Tibial artery (tissue), 4 donors: Measurements from ENCODE around the gene CR1.

Source experiments
- DNase-seq, 2 donors: peaks; one replicate each; pipeline ENCODE4 v3.0.0-alpha.2; 2019
- H3K27ac ChIP-seq, 2 donors: fragments of 200-600 bp; sonication (generic) in 1 of 2; 1 replicate in 1 of 2; 2 replicates in 1 of 2; pipeline ENCODE4 v1.5.1; 2018 to 2019; ENCODE audit warnings: mild to moderate bottlenecking in 1 of 2
- H3K27me3 ChIP-seq, 2 donors: fragments of 200-600 bp; sonication (generic) in 1 of 2; one replicate each; pipeline versions ENCODE4 v1.5.1 to v1.6.0; 2016 to 2019
- H3K36me3 ChIP-seq, 3 donors: fragments of 200-600 bp; sonication (generic) in 2 of 3; one replicate each; pipeline ENCODE4 v1.5.1; 2016 to 2019; ENCODE audit warnings: mild to moderate bottlenecking in 2 of 3
- H3K4me1 ChIP-seq, 4 donors: fragments of 200-600 bp; sonication (generic) in 2 of 4; 1 replicate in 3 of 4; 2 replicates in 1 of 4; pipeline ENCODE4 v1.5.1; 2016 to 2019
- H3K4me3 ChIP-seq, 2 donors: fragments of 200-600 bp; sonication (generic) in 1 of 2; 1 replicate in 1 of 2; 2 replicates in 1 of 2; pipeline ENCODE4 v1.5.1; 2018 to 2019; ENCODE audit warnings: mild to moderate bottlenecking in 2 of 2
- H3K9me3 ChIP-seq, 3 donors: fragments of 200-600 bp; sonication (generic) in 1 of 3; one replicate each; pipeline ENCODE4 v1.5.1; 2016 to 2019
- intact Hi-C: fragments of 100-400 bp; cut with DNase I; formaldehyde crosslinking; loops from one replicate; pipeline ENCODE4 v1.15.0; 2023; ENCODE audit warnings: low total_unique reads
- TF ChIP-seq, protein P1 (sequence below), 2 experiments: fragments of 200-600 bp in 1 of 2; fragments of 450-650 bp in 1 of 2; IDR thresholded peaks; one replicate each; pipeline ENCODE4 v1.5.1; 2017 to 2019; ENCODE audit warnings: antibody characterized with exemption in 2 of 2, mild to moderate bottlenecking in 1 of 2, moderate library complexity in 1 of 2

The CR1 gene

DNA sequence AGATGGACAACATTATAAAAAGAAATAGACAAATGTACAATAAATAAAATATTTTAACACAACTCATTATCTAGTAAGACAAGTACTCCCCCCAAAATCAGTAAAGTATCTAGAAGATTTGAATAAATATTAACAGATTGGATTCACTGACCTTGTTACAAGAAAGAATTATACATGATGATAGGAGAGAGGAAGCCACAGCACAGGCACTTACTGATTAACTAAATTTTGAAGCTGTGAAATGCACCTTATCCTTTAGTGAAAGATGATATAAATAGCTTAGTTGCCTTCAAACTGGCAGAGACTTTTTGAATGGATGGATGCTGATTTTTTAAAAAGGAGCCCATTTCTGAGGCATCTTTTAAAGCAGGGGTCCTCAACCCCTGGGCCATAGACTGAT lies 8.5 kb downstream of the CR1 start:
- Histone ChIP-seq H3K9me3 (no peaks in the 10 kb centered on the region), H3K36me3 (no peaks in the 10 kb centered on the region), H3K4me1 (no peaks in the 10 kb centered on the region), H3K4me3 (no peak overlapping the region), H3K27ac (no peak overlapping the region), H3K27me3 (peaks cover 0 to 16% of the 10 kb centered on the region in 2 donors)
- TF ChIP-seq, protein P1, sequence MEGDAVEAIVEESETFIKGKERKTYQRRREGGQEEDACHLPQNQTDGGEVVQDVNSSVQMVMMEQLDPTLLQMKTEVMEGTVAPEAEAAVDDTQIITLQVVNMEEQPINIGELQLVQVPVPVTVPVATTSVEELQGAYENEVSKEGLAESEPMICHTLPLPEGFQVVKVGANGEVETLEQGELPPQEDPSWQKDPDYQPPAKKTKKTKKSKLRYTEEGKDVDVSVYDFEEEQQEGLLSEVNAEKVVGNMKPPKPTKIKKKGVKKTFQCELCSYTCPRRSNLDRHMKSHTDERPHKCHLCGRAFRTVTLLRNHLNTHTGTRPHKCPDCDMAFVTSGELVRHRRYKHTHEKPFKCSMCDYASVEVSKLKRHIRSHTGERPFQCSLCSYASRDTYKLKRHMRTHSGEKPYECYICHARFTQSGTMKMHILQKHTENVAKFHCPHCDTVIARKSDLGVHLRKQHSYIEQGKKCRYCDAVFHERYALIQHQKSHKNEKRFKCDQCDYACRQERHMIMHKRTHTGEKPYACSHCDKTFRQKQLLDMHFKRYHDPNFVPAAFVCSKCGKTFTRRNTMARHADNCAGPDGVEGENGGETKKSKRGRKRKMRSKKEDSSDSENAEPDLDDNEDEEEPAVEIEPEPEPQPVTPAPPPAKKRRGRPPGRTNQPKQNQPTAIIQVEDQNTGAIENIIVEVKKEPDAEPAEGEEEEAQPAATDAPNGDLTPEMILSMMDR (IDR thresholded peaks at IDR 0.05): no peak
- DNase-seq: no peak
- intact Hi-C loops: no loop called here

DNA sequence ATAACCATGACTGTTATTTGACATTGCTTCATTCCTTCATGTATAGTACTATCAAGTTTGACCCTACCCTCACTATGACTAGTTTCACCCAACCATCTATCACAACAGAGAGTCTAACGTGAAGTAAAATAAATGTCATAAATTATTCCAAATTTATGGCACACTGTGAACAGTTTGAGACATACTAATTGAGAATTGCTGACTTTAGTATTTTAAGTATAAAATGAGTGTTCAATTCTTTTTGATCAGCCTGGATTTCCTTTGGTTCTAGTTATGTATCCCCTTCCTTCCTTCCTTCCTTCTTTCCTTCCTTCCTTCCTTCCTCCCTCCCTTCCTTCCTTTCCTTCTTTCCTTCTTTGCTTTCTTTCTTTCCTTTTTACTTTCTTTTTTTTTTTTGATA lies 14.5 kb downstream of the CR1 start:
- TF ChIP-seq, protein P1 (IDR thresholded peaks at IDR 0.05): no peak
- H3K27ac ChIP-seq: no peak overlapping the region
- no peaks in the 10 kb centered on the region for H3K9me3 ChIP-seq
- no peak overlapping the region for H3K4me3 ChIP-seq
- DNase-seq: no peak
- no peaks in the 10 kb centered on the region for H3K4me1 ChIP-seq
- intact Hi-C loops: no loop called here
- H3K36me3 ChIP-seq: no peaks in the 10 kb centered on the region
- peaks cover 0 to 6% of the 10 kb centered on the region in 2 donors for H3K27me3 ChIP-seq

DNA sequence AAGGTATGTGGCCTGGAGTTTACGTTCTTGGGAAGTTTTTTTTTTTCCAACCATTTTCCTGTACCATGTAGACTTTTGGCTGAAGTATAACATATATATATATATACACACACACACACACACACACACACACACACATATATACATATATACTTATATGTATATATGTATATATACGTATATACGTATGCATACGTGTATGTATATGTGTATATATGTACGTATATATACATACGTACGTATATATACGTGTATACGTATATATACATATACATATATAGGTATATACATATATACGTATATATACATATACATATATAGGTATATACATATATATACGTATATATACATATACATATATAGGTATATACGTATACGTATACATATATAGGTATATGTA lies 18.9 kb downstream of the CR1 start:
- Histone ChIP-seq H3K36me3 (no peaks in the 10 kb centered on the region), H3K27ac (no peak overlapping the region), H3K27me3 (peaks cover 0 to under 1% of the 10 kb centered on the region in 2 donors), H3K4me1 (no peaks in the 10 kb centered on the region), H3K4me3 (no peak overlapping the region), H3K9me3 (no peaks in the 10 kb centered on the region)
- intact Hi-C loops: no loop called here
- TF ChIP-seq, protein P1 (IDR thresholded peaks at IDR 0.05): no peak
- DNase-seq: no peak

DNA sequence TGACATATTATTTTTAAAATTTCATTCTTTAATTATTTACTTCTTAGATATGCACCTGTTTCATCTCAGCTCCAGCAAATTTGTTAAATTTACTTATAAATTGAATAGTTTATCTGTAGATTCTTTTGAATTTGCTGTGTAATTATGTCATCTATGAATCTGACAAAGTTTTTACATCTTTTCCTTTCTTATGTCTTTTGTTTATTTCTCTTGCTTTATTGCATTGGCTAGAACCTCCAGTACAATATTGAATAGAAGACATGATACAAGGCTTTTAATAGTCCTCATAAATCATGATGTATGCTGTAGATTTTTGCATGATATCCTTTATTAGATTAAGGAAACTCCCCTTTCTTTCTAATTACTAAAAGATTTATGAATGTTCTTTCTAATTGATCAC lies 20.8 kb downstream of the CR1 start:
- H3K27ac ChIP-seq: no peak overlapping the region
- no peaks in the 10 kb centered on the region for H3K4me1 ChIP-seq
- H3K36me3 ChIP-seq: no peaks in the 10 kb centered on the region
- DNase-seq: no peak
- H3K27me3 ChIP-seq: no peaks in the 10 kb centered on the region
- intact Hi-C loops: no loop called here
- no peak overlapping the region for H3K4me3 ChIP-seq
- TF ChIP-seq, protein P1 (IDR thresholded peaks at IDR 0.05): no peak
- no peaks in the 10 kb centered on the region for H3K9me3 ChIP-seq

DNA sequence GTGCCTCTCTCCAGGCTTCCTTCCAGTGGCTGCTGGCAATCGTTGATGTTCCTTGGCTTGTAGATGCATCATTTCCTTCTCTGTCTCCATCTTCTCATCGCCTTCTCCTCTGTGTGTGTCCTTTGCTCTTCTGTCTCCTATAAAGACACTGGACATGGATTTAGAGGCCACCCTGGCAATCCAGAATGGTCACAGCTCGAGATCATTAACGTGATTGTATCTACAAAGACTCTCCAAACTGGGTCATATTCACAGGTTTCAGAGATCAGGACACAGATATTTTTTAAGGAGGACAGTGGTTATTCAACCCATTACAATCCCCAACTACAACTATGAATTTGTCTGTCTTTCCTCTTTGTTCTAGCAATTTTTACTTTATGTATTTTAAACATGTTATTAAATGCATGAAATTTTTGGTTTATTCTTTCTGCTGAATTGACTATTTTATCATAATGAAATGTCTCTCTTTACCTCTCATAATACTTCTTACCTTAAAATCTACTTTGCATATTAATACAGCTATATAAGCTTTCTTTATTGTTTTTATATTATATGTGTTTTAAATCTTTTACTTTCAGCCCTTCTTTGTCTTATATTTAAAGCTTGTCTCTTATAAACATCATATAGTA lies 22.8 kb downstream of the CR1 start:
- Histone ChIP-seq H3K27me3 (no peaks in the 10 kb centered on the region), H3K4me3 (no peak overlapping the region), H3K4me1 (no peaks in the 10 kb centered on the region), H3K9me3 (no peaks in the 10 kb centered on the region), H3K27ac (no peak overlapping the region), H3K36me3 (no peaks in the 10 kb centered on the region)
- TF ChIP-seq, protein P1 (IDR thresholded peaks at IDR 0.05): no peak
- DNase-seq: no peak
- intact Hi-C loops: no loop called here
